Fibroblast of the aortic adventitia (primary cell): ENCODE results near the gene LDLRAP1. TPM values are rescaled to one million over a fixed set of nuclear protein-coding genes. Genes with fewer than 3 reads are reported as not detected.
A peak's percentile ranks its signal among the peaks of the same experiment; 100 is the strongest.

Source experiments
- DNase-seq: peaks from one replicate; pipeline ENCODE4 v3.0.0-alpha.2; 2010; ENCODE audit warnings: low read depth
- H3K4me3 ChIP-seq: 2 replicates; pipeline ENCODE4 v1.5.1; 2011; ENCODE audit warnings: low read depth, mild to moderate bottlenecking, control low read depth, low read length, moderate library complexity
- CTCF ChIP-seq: IDR thresholded peaks from 2 replicates; pipeline ENCODE4 v1.5.1; 2011; ENCODE audit warnings: mild to moderate bottlenecking, low read length, control low read depth, inconsistent platforms; ENCODE audit not compliant: insufficient read depth
- total RNA-seq: library from RNA; depleted of rRNA; stranded (reverse); fragments of >200 nt; gene quantifications from 2 replicates; pipeline ENCODE4 v1.2.3, GENCODE V29; 2012; ENCODE audit warnings: low replicate concordance

LDLRAP1 gene, protein sequence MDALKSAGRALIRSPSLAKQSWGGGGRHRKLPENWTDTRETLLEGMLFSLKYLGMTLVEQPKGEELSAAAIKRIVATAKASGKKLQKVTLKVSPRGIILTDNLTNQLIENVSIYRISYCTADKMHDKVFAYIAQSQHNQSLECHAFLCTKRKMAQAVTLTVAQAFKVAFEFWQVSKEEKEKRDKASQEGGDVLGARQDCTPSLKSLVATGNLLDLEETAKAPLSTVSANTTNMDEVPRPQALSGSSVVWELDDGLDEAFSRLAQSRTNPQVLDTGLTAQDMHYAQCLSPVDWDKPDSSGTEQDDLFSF
- 5.3 and 12.4 TPM in 2 replicates for total RNA-seq

- TF ChIP-seq CTCF = no peak
- DNase-seq = peak; percentile 68
Measured at GRCh38 chr1:25543425-25544242, at the start of gene LDLRAP1. LDLRAP1 (plus strand) TSS chr1:25543606; CDS start chr1:25543699, 93 bp downstream.

DNA sequence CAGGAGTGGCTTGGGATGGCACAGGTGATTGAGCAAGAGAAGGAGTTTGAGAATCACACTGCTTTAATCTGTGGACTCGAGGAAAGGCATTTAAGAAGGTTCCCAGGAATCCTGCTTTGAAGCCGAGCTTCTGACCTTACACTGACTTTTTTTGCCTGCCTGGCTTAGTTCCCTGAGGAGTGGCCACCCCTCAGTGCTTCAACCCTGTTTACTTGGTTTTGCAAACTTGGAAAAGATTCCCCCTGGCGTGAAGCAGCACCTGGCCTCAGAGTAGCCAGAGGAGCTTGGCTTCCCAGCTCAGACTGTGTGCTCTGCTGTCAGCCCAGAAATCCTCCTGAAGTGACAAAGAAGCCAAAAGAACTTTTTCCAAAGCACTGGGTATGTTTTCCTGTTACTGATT, 48.5 kb upstream of the LDLRAP1 start:
- DNase-seq = no peak
- TF ChIP-seq CTCF = no peak
- H3K4me3 ChIP-seq = no peak overlapping the region

More at GRCh38 chr1:25543425-25544242, at the start of gene LDLRAP1:
- H3K4me3 ChIP-seq = peak within 1 kb of the TSS; percentile 79

- TF ChIP-seq CTCF = no peak
- H3K4me3 ChIP-seq = no peak overlapping the region
- peak; percentile 82 for DNase-seq
Measured at GRCh38 chr1:25500694-25501093, 42.7 kb upstream of the LDLRAP1 start.

GRCh38 chr1:25501235-25502058, 42.0 kb upstream of the LDLRAP1 start:
- H3K4me3 ChIP-seq = no peak overlapping the region
- peak; percentile 79 for DNase-seq
- TF ChIP-seq CTCF = no peak

GRCh38 chr1:25502957-25503356, 40.4 kb upstream of the LDLRAP1 start:
- H3K4me3 ChIP-seq = no peak overlapping the region
- peak; percentile 25 for DNase-seq
- TF ChIP-seq CTCF = no peak
